ENCODE data around the gene HECTD1. TPM values are rescaled to one million over a fixed set of nuclear protein-coding genes. Genes with fewer than 3 reads are reported as not detected.

Gene HECTD1
- total RNA-seq, 1 donor from 2014 or later, result 153 TPM

- Mint-ChIP-seq H3K27ac (no peak overlapping the region), H3K27me3 (ENCODE audit: insufficient read depth, low read depth) (peaks cover 9% of the 10 kb centered on the region), H3K9me3 (no peaks in the 10 kb centered on the region), H3K4me1 (no peaks in the 10 kb centered on the region), H3K36me3 (no peaks in the 10 kb centered on the region), H3K4me3 (no peak overlapping the region)
- Histone ChIP-seq H3K9ac (no peak overlapping the region), H3K36me3 (no peaks in the 10 kb centered on the region), H2AFZ (replicated peaks) (no peak overlapping the region), H3K9me3 (ENCODE audit: low read depth) (no peaks in the 10 kb centered on the region), H3K79me2 (ENCODE audit: low read depth) (no peaks in the 10 kb centered on the region), H3K27me3 (no peaks in the 10 kb centered on the region), H3K4me1 (no peaks in the 10 kb centered on the region), H3K4me2 (no peak overlapping the region), H3K27ac (no peak overlapping the region), H4K20me1 (ENCODE audit: low read depth) (no peaks in the 10 kb centered on the region), H3K4me3 (no peak overlapping the region), H3F3A (ENCODE audit: low read depth) (no peaks in the 10 kb centered on the region)
- no peak for DNase-seq (ENCODE audit: low spot score)
- TF ChIP-seq EZH2phosphoT487 (IDR thresholded peaks at IDR 0.05), result no peak
- TF ChIP-seq CTCF (IDR thresholded peaks at IDR 0.05), result no peak
- no peak for TF ChIP-seq EZH2 (IDR thresholded peaks at IDR 0.05)
Measured at GRCh38 chr14:31223331-31223730, 15.7 kb upstream of the HECTD1 start.

DNA sequence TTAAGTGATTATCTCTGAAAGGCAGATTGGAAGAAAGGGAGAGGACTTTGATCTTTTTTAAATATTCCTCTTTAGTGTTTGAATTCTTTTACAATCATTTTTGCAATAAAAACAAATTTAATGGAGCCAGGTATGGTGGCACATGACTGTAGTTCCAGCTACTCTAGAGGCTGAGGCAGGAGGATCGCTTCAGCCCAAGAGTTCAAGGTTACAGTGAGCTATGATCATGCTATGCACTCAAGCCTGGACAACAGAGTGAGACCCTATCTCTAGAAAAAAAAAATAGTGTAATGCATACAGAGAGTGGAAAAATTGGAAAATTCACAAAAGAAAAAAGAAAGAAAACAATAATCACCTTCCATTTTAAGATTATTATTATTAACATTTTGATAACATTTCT, 15.2 kb upstream of the HECTD1 start:
- no peaks in the 10 kb centered on the region for H4K20me1 ChIP-seq (ENCODE audit: low read depth)
- no peak overlapping the region for H3K9ac ChIP-seq
- Mint-ChIP-seq H3K9me3 (no peaks in the 10 kb centered on the region), H3K27ac (no peak overlapping the region), H3K4me1 (no peaks in the 10 kb centered on the region), H3K36me3 (no peaks in the 10 kb centered on the region), H3K4me3 (no peak overlapping the region), H3K27me3 (ENCODE audit: insufficient read depth, low read depth) (peaks cover 10% of the 10 kb centered on the region)
- H3F3A ChIP-seq (ENCODE audit: low read depth), result no peaks in the 10 kb centered on the region
- H3K27ac ChIP-seq, result no peak overlapping the region
- H3K79me2 ChIP-seq (ENCODE audit: low read depth), result no peaks in the 10 kb centered on the region
- no peaks in the 10 kb centered on the region for H3K27me3 ChIP-seq
- no peaks in the 10 kb centered on the region for H3K4me1 ChIP-seq
- no peak overlapping the region for H2AFZ ChIP-seq (replicated peaks)
- H3K36me3 ChIP-seq, result no peaks in the 10 kb centered on the region
- TF ChIP-seq CTCF (IDR thresholded peaks at IDR 0.05), result no peak
- no peak overlapping the region for H3K4me2 ChIP-seq
- DNase-seq (ENCODE audit: low spot score), result no peak
- no peaks in the 10 kb centered on the region for H3K9me3 ChIP-seq (ENCODE audit: low read depth)
- no peak overlapping the region for H3K4me3 ChIP-seq

- no peak overlapping the region for H3K4me3 Mint-ChIP-seq
- Histone ChIP-seq H3K79me2 (ENCODE audit: low read depth) (no peaks in the 10 kb centered on the region), H3K9ac (no peak overlapping the region), H3K4me3 (no peak overlapping the region), H3F3A (ENCODE audit: low read depth) (no peaks in the 10 kb centered on the region), H3K27ac (no peak overlapping the region), H4K20me1 (ENCODE audit: low read depth) (no peaks in the 10 kb centered on the region), H3K4me1 (no peaks in the 10 kb centered on the region), H3K4me2 (no peak overlapping the region), H3K9me3 (ENCODE audit: low read depth) (no peaks in the 10 kb centered on the region), H2AFZ (replicated peaks) (no peak overlapping the region), H3K36me3 (no peaks in the 10 kb centered on the region), H3K27me3 (no peaks in the 10 kb centered on the region)
- no peaks in the 10 kb centered on the region for H3K9me3 Mint-ChIP-seq
- H3K4me1 Mint-ChIP-seq, result no peaks in the 10 kb centered on the region
- H3K27ac Mint-ChIP-seq, result no peak overlapping the region
- peaks cover 11% of the 10 kb centered on the region for H3K27me3 Mint-ChIP-seq (ENCODE audit: insufficient read depth, low read depth)
- H3K36me3 Mint-ChIP-seq, result no peaks in the 10 kb centered on the region
- DNase-seq (ENCODE audit: low spot score), result no peak
- no peak for TF ChIP-seq CTCF (IDR thresholded peaks at IDR 0.05)
- TF ChIP-seq EZH2phosphoT487 (IDR thresholded peaks at IDR 0.05), result no peak
- no peak for TF ChIP-seq EZH2 (IDR thresholded peaks at IDR 0.05)
Measured at GRCh38 chr14:31221266-31221665, 13.7 kb upstream of the HECTD1 start.

DNA sequence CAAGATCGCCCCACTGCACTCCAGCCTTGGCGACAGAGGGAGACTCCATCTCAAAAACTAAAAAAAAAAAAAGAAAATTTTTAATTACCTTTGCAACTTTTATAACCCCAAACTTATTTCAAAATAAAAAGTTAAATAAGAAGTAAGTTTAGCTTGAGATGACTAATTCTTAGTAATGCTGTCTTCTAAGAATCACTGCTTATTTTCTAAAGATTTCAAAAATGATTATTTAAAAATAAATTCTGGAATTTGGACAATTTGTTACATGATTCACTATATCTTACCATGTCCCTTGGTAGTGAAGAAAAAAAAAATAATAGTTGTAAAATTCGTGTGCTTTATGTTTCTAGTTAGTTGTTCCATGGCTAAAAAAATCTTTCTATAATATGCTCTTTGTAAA, 11.6 kb upstream of the HECTD1 start:
- Histone ChIP-seq H3K9me3 (ENCODE audit: low read depth) (no peaks in the 10 kb centered on the region), H2AFZ (replicated peaks) (no peak overlapping the region), H3K4me1 (no peaks in the 10 kb centered on the region), H3K27ac (no peak overlapping the region), H3K27me3 (no peaks in the 10 kb centered on the region), H3K4me2 (no peak overlapping the region), H4K20me1 (ENCODE audit: low read depth) (no peaks in the 10 kb centered on the region), H3K9ac (no peak overlapping the region), H3F3A (ENCODE audit: low read depth) (no peaks in the 10 kb centered on the region), H3K4me3 (no peak overlapping the region), H3K79me2 (ENCODE audit: low read depth) (no peaks in the 10 kb centered on the region), H3K36me3 (no peaks in the 10 kb centered on the region)
- H3K27me3 Mint-ChIP-seq (ENCODE audit: insufficient read depth, low read depth), result peaks cover 10% of the 10 kb centered on the region
- no peak overlapping the region for H3K4me3 Mint-ChIP-seq
- H3K4me1 Mint-ChIP-seq, result no peaks in the 10 kb centered on the region
- no peaks in the 10 kb centered on the region for H3K9me3 Mint-ChIP-seq
- H3K36me3 Mint-ChIP-seq, result no peaks in the 10 kb centered on the region
- no peak overlapping the region for H3K27ac Mint-ChIP-seq
- TF ChIP-seq EZH2 (IDR thresholded peaks at IDR 0.05) (no peak), CTCF (IDR thresholded peaks at IDR 0.05) (no peak), EZH2phosphoT487 (IDR thresholded peaks at IDR 0.05) (no peak)
- DNase-seq (ENCODE audit: low spot score), result no peak

All from neural progenitor cell (in vitro differentiated cells).